Activated CD8-positive, alpha-beta memory T cell treated with anti-CD3 and anti-CD28 coated beads, Interleukin-2, amount 50 U/mL, for 1 hour (primary cell): ENCODE measurements around the gene GALR2.

Source experiments
- DNase-seq: peaks from one replicate; pipeline ENCODE4 v3.0.0-alpha.2; 2020; ENCODE audit errors: extremely low read depth

Gene GALR2

DNA sequence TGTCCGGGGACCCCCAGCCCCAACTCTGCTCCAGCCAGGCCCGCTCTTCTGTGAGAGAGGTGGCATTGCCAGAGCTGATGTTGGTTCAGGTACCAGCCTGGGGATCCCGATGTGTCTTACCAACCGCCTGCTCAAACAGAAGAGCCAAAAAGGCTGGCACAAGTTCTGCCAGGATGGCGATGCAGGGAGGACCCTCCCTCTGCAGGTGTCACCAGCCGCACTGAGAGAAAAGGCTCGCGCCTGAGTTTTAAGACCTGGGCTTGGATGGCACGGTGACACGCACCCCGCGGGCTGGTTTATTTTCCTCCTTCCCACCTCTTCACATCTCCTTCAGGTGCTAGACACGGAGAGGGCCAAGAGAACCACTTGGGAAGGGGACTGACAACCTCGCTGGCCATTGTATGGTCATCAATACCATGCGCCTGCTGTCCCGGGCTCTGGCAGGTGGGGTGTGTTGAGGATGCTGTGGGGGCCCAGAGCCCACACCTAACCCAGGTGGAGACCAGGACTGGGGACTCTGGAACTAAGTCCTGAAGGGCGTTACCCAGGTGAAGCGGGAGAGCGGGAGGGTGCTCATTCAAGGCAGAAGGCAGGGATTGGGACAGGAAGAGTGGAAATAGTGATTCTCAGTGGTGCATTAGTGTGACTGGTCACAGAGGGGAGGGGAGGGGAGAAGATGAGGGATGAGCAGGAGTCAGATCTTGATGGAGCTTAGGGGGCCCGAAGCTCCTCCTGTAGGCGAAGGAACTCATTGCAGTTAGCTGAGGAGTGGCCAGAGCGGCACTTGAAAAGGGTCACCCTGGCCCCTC lies 50.2 kb downstream of the GALR2 start:
- no peak for DNase-seq

- DNase-seq: no peak
Observed at GRCh38 chr17:76125391-76125675, 50.8 kb downstream of the GALR2 start.

DNA sequence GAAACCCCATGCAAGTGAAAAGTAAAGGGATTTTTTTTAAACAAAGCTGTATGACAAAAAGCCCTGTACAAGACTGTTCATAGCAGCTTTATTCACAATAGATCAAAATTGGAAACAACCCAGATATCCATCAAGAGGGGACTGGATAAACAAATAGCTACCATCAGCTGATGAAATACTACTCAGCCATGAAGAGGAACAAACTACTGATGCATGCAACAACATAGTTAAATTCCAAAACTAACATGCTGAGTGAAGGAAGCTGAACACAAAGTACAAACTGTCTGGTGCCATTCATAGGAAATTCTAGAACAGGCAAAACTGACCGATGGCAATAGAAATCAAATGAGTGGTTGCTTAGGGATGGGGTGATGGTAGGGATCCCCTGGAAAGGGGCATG lies 51.3 kb downstream of the GALR2 start:
- no peak for DNase-seq
